Liver (tissue), 2 donors: ENCODE results near the gene NAV2.

ENCODE experiments used
- CTCF ChIP-seq: fragments of 150-350 bp; IDR thresholded peaks from 2 replicates; pipeline ENCODE4 v1.5.1; 2017; ENCODE audit warnings: improper control_type of control experiment, low read depth, low read length; ENCODE audit not compliant: missing input control
- MAX ChIP-seq: IDR thresholded peaks from 2 replicates; pipeline ENCODE4 v1.6.1; 2016; ENCODE audit warnings: antibody characterized with exemption
- donor health status: healthy.

- TF ChIP-seq CTCF: no peak
- TF ChIP-seq MAX: no peak
These were observed 8.4 kb upstream of the NAV2 start for GRCh38 chr11:19704213-19704612.
